GM21723 (cell line): Measurements from ENCODE around the gene STXBP4.

Experiments
- ATAC-seq: cut with Tn5 transposase; IDR thresholded peaks from one replicate; pipeline ENCODE4 v1.9.1; 2021; ENCODE audit warnings: mild to moderate bottlenecking, moderate library complexity; ENCODE audit not compliant: unreplicated experiment

STXBP4 gene

GRCh38 chr17:55114283-55114682 lies 145.7 kb downstream of the STXBP4 start:
- ATAC-seq, result no peak

GRCh38 chr17:55116440-55116914 lies 147.9 kb downstream of the STXBP4 start:
- ATAC-seq, result no peak

- no peak for ATAC-seq
Observed at GRCh38 chr17:55117164-55117563, 148.6 kb downstream of the STXBP4 start.

- no peak for ATAC-seq
Observed at GRCh38 chr17:55120651-55121050, 152.1 kb downstream of the STXBP4 start.

- ATAC-seq, result no peak
Observed at GRCh38 chr17:55121268-55121667, 152.7 kb downstream of the STXBP4 start.

GRCh38 chr17:55122114-55122513 lies 153.5 kb downstream of the STXBP4 start:
- ATAC-seq, result no peak

GRCh38 chr17:55124730-55125360 lies 156.3 kb downstream of the STXBP4 start:
- no peak for ATAC-seq

GRCh38 chr17:55133583-55133982 lies 165.0 kb downstream of the STXBP4 start:
- ATAC-seq, result no peak

GRCh38 chr17:55134486-55135157 lies 166.1 kb downstream of the STXBP4 start:
- ATAC-seq, result no peak

GRCh38 chr17:55140809-55141208 lies 172.2 kb downstream of the STXBP4 start:
- no peak for ATAC-seq

- no peak for ATAC-seq
Observed at GRCh38 chr17:55144518-55144917, 176.0 kb downstream of the STXBP4 start.

- no peak for ATAC-seq
Observed at GRCh38 chr17:55149485-55149884, 180.9 kb downstream of the STXBP4 start.

- ATAC-seq, result no peak
Observed at GRCh38 chr17:55152236-55152635, 183.7 kb downstream of the STXBP4 start.

GRCh38 chr17:55154101-55154500 lies 185.5 kb downstream of the STXBP4 start:
- no peak for ATAC-seq

GRCh38 chr17:55155856-55156560 lies 187.4 kb downstream of the STXBP4 start:
- ATAC-seq, result no peak

- ATAC-seq, result no peak
Observed at GRCh38 chr17:55157165-55157564, 188.6 kb downstream of the STXBP4 start.

- no peak for ATAC-seq
Observed at GRCh38 chr17:55158439-55158838, 189.9 kb downstream of the STXBP4 start.

GRCh38 chr17:55159251-55159650 lies 190.7 kb downstream of the STXBP4 start:
- ATAC-seq, result no peak

GRCh38 chr17:55160501-55160900 lies 191.9 kb downstream of the STXBP4 start:
- ATAC-seq, result no peak

GRCh38 chr17:55161935-55162555 lies 193.5 kb downstream of the STXBP4 start:
- ATAC-seq, result no peak

- no peak for ATAC-seq
Observed at GRCh38 chr17:55162556-55162946, 194.0 kb downstream of the STXBP4 start.

GRCh38 chr17:55163408-55163807 lies 194.8 kb downstream of the STXBP4 start:
- no peak for ATAC-seq
